ENCODE results near the gene DAP3. TPM values are rescaled to one million over a fixed set of nuclear protein-coding genes. Genes with fewer than 3 reads are reported as not detected.

The DAP3 gene
- total and polyA plus RNA-seq, 9 of the 15 experiments (the other 6 are each of a cell fraction or from before 2014, with no cell fraction given): 155 to 484 (median 298) TPM

DNA sequence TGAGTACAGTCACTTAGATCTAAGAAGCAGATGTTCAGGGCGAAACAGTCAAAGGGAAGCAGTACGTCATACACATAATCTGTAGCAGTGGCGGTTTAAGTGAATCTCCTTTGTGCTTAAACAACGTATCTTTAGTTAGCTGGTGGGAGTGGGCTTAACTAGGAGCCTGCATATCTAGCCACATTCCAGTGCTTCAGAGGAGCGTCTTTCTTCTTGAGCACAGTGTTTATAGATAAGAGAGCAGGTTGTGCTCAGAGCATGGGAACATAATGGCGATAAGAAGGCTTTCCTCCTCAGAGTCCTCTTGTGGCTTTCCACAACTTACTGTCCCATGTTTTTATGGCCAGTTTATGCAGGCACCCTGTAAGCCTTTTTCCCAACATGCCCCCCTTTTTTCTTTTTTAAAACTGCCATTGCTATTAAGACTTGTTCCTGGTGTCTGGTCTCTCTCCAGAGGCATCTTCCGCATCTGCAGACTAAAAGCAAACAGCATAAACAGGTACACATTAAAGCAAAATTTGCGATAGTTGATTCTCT is 3.2 kb downstream of the DAP3 start (continued):
- TF ChIP-seq, protein P1, sequence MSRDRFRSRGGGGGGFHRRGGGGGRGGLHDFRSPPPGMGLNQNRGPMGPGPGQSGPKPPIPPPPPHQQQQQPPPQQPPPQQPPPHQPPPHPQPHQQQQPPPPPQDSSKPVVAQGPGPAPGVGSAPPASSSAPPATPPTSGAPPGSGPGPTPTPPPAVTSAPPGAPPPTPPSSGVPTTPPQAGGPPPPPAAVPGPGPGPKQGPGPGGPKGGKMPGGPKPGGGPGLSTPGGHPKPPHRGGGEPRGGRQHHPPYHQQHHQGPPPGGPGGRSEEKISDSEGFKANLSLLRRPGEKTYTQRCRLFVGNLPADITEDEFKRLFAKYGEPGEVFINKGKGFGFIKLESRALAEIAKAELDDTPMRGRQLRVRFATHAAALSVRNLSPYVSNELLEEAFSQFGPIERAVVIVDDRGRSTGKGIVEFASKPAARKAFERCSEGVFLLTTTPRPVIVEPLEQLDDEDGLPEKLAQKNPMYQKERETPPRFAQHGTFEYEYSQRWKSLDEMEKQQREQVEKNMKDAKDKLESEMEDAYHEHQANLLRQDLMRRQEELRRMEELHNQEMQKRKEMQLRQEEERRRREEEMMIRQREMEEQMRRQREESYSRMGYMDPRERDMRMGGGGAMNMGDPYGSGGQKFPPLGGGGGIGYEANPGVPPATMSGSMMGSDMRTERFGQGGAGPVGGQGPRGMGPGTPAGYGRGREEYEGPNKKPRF (IDR thresholded peaks at IDR 0.05; ENCODE audit: low read depth, low read length): no peak
- TF ChIP-seq DPF2 (IDR thresholded peaks at IDR 0.05) (peak; percentile 83), ETV6 (IDR thresholded peaks at IDR 0.05; ENCODE audit: borderline replicate concordance in 1 of 2, low read depth in 2 of 2, low read length in 1 of 2) (0 out of 4 replicates have a peak, but pooled peaks of 1 of the 2 experiments have one; percentile 53), ETV6 (CRISPR knock-in tag; IDR thresholded peaks at IDR 0.05; ENCODE audit: borderline replicate concordance) (no peak), TAL1 (IDR thresholded peaks at IDR 0.05) (peak; percentile 85), ESRRA (IDR thresholded peaks at IDR 0.05; ENCODE audit: borderline replicate concordance, low read depth) (no peak), HLTF (IDR thresholded peaks at IDR 0.05) (0 out of 2 replicates have a peak, but pooled peaks have one; percentile 54), ZBTB7A (IDR thresholded peaks at IDR 0.05; ENCODE audit: borderline replicate concordance, control insufficient read depth, low read depth, low read length) (0 out of 2 replicates have a peak, but pooled peaks have one; percentile 37), TCF7L2 (IDR thresholded peaks at IDR 0.05; ENCODE audit: low read depth, low read length) (0 out of 2 replicates have a peak, but pooled peaks have one; percentile 15), TRIM24 (IDR thresholded peaks at IDR 0.05) (peak; percentile 95 to 97), ZNF696 (CRISPR knock-in tag; conservative IDR thresholded peaks at IDR 0.05) (no peak), NONO (IDR thresholded peaks at IDR 0.05; ENCODE audit: low read depth in 2 of 2, low read length in 1 of 2) (0 out of 4 replicates have a peak, but pooled peaks of 1 of the 2 experiments have one; percentile 15), EHMT2 (IDR thresholded peaks at IDR 0.05) (peak; percentile 70), SOX6 (IDR thresholded peaks at IDR 0.05) (peak; percentile 92)
- TF ChIP-seq, protein P2, sequence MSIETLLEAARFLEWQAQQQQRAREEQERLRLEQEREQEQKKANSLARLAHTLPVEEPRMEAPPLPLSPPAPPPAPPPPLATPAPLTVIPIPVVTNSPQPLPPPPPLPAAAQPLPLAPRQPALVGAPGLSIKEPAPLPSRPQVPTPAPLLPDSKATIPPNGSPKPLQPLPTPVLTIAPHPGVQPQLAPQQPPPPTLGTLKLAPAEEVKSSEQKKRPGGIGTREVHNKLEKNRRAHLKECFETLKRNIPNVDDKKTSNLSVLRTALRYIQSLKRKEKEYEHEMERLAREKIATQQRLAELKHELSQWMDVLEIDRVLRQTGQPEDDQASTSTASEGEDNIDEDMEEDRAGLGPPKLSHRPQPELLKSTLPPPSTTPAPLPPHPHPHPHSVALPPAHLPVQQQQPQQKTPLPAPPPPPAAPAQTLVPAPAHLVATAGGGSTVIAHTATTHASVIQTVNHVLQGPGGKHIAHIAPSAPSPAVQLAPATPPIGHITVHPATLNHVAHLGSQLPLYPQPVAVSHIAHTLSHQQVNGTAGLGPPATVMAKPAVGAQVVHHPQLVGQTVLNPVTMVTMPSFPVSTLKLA (conservative IDR thresholded peaks at IDR 0.05): peak; percentile 54 to 65; a peak in 3 of 4 replicates
- TF ChIP-seq, protein P3, sequence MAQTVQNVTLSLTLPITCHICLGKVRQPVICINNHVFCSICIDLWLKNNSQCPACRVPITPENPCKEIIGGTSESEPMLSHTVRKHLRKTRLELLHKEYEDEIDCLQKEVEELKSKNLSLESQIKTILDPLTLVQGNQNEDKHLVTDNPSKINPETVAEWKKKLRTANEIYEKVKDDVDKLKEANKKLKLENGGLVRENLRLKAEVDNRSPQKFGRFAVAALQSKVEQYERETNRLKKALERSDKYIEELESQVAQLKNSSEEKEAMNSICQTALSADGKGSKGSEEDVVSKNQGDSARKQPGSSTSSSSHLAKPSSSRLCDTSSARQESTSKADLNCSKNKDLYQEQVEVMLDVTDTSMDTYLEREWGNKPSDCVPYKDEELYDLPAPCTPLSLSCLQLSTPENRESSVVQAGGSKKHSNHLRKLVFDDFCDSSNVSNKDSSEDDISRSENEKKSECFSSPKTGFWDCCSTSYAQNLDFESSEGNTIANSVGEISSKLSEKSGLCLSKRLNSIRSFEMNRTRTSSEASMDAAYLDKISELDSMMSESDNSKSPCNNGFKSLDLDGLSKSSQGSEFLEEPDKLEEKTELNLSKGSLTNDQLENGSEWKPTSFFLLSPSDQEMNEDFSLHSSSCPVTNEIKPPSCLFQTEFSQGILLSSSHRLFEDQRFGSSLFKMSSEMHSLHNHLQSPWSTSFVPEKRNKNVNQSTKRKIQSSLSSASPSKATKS (CRISPR knock-in tag; IDR thresholded peaks at IDR 0.05): no peak
- TF ChIP-seq, protein P4, sequence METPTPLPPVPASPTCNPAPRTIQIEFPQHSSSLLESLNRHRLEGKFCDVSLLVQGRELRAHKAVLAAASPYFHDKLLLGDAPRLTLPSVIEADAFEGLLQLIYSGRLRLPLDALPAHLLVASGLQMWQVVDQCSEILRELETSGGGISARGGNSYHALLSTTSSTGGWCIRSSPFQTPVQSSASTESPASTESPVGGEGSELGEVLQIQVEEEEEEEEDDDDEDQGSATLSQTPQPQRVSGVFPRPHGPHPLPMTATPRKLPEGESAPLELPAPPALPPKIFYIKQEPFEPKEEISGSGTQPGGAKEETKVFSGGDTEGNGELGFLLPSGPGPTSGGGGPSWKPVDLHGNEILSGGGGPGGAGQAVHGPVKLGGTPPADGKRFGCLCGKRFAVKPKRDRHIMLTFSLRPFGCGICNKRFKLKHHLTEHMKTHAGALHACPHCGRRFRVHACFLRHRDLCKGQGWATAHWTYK (CRISPR knock-in tag; IDR thresholded peaks at IDR 0.05): no peak
- TF ChIP-seq, protein P5, sequence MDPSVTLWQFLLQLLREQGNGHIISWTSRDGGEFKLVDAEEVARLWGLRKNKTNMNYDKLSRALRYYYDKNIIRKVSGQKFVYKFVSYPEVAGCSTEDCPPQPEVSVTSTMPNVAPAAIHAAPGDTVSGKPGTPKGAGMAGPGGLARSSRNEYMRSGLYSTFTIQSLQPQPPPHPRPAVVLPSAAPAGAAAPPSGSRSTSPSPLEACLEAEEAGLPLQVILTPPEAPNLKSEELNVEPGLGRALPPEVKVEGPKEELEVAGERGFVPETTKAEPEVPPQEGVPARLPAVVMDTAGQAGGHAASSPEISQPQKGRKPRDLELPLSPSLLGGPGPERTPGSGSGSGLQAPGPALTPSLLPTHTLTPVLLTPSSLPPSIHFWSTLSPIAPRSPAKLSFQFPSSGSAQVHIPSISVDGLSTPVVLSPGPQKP (CRISPR knock-in tag; IDR thresholded peaks at IDR 0.05): no peak
